Measurements from ENCODE around the gene CEP112.

DNA sequence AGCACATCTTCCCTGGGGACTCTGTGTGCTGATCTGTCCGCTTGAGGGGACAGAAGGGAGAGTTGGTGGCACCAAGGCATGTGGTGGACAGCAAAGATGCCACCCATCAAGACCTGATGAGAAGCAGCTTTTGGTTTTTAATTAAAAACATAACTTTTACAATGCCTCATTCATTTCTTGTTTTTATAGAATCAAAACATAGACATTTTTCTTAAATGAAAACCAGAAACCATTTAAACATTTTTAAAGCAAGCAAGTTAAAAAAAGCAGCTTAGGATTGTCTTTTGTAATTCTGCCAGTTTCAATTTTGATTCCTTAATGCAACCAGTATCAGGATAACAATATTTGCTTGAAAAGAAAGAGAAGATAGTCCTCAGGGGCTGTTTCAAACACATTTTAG, 506.8 kb downstream of the CEP112 start:
- TF ChIP-seq GATA2 (IDR thresholded peaks at IDR 0.05; ENCODE audit: low read depth, low read length) (no peak), GATA3 (IDR thresholded peaks at IDR 0.05; ENCODE audit: low read depth, low read length) (no peak)
